ENCODE measurements around the gene OR5C1. TPM values are rescaled to one million over a fixed set of nuclear protein-coding genes. Genes with fewer than 3 reads are reported as not detected.
"Not testable (repeated sequence)": the region's sequence is repeated elsewhere in the genome, so short reads cannot be mapped to it uniquely, and the experiment has no call there.

OR5C1 gene
- total RNA-seq, 2 experiments from 2014 or later = not detected

DNA sequence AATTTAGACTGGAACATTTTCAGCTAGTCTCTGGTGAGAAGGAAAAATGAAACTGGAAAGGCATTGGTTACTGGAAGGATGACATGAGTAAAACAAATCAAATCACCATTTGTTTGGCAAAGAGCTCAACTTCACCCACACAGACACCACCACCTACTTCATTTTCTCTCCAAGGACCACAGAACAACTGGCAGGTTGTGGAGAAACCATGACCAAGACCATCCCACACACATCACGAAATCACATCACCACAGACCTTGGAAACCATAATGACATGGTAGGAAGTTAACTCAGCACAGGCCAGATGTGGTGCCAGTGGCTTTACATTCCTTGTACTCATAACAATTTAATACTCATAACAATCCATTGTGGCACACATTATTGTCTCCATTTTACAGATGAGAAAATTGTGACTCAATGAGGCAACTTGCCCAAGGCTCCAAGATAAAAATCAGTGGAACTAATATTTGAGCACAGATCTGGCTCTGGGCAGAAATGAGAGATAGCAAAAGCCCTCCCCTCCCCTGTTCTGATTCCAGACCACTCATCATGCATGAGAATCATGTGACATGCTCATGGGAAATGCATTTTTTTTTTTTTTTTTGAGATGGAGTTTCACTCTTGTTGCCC, 18.7 kb downstream of the OR5C1 start:
- Histone ChIP-seq H3K79me2 (ENCODE audit: insufficient read depth, low read depth, low read length) (no peaks in the 10 kb centered on the region), H2AFZ (ENCODE audit: low read length) (no peak overlapping the region), H3K36me3 (ENCODE audit: insufficient read depth, low read length) (no peaks in the 10 kb centered on the region), H3K9me3 (ENCODE audit: low read length) (no peaks in the 10 kb centered on the region), H3K4me1 (ENCODE audit: insufficient read depth, low read length, poor library complexity, severe bottlenecking) (no peaks in the 10 kb centered on the region), H3K4me3 (ENCODE audit: low read depth, low read length, poor library complexity, severe bottlenecking) (no peak overlapping the region), H3K9me2 (ENCODE audit: insufficient read depth, low read length) (no peaks in the 10 kb centered on the region), H4K20me1 (ENCODE audit: insufficient read depth, low read length) (no peaks in the 10 kb centered on the region), H3K27ac (ENCODE audit: low read depth, low read length, poor library complexity, severe bottlenecking) (no peak overlapping the region), H3K4me2 (ENCODE audit: low read length) (no peak overlapping the region)
- CTCF ChIA-PET (ENCODE audit: unreplicated experiment) = no interaction called here
- POLR2A ChIA-PET = no interaction called here
- no TSS peak for BruUV-seq (replicated peaks)
- no peak for DNase-seq (ENCODE audit: low spot score)
- intact Hi-C loops (cut with micrococcal nuclease; ENCODE audit: unreplicated experiment) = no loop called here
- no peak for TF ChIP-seq EZH2phosphoT487 (IDR thresholded peaks at IDR 0.05; ENCODE audit: borderline replicate concordance, low read depth, low read length)
- TF ChIP-seq, protein P1, sequence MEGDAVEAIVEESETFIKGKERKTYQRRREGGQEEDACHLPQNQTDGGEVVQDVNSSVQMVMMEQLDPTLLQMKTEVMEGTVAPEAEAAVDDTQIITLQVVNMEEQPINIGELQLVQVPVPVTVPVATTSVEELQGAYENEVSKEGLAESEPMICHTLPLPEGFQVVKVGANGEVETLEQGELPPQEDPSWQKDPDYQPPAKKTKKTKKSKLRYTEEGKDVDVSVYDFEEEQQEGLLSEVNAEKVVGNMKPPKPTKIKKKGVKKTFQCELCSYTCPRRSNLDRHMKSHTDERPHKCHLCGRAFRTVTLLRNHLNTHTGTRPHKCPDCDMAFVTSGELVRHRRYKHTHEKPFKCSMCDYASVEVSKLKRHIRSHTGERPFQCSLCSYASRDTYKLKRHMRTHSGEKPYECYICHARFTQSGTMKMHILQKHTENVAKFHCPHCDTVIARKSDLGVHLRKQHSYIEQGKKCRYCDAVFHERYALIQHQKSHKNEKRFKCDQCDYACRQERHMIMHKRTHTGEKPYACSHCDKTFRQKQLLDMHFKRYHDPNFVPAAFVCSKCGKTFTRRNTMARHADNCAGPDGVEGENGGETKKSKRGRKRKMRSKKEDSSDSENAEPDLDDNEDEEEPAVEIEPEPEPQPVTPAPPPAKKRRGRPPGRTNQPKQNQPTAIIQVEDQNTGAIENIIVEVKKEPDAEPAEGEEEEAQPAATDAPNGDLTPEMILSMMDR (conservative IDR thresholded peaks at IDR 0.05; ENCODE audit: low read length) = no peak

DNA sequence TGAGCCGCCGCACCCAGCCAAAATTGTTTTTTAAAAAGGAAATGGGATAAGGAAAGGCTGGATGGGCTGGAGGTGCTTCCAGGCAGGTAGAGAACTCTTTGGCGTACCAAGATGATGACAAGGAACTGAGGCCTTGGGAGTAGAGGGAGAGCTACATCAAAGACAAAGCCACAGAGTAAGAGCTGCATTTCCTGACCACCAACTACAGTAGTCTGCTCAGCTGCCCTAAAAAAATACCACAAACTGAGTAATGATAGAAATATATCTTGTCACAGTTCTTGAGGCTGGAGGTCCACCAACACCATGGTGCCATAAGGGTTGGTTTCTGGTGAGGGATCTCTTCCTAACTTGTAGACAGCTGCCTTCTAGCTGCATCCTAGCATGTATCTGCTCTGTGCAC, 19.4 kb downstream of the OR5C1 start:
- Histone ChIP-seq H3K27ac (ENCODE audit: low read depth, low read length, poor library complexity, severe bottlenecking) (no peak overlapping the region), H3K9me3 (ENCODE audit: low read length) (no peaks in the 10 kb centered on the region), H2AFZ (ENCODE audit: low read length) (no peak overlapping the region), H3K9me2 (ENCODE audit: insufficient read depth, low read length) (no peaks in the 10 kb centered on the region), H4K20me1 (ENCODE audit: insufficient read depth, low read length) (no peaks in the 10 kb centered on the region), H3K36me3 (ENCODE audit: insufficient read depth, low read length) (no peaks in the 10 kb centered on the region), H3K4me1 (ENCODE audit: insufficient read depth, low read length, poor library complexity, severe bottlenecking) (no peaks in the 10 kb centered on the region), H3K79me2 (ENCODE audit: insufficient read depth, low read depth, low read length) (no peaks in the 10 kb centered on the region), H3K4me2 (ENCODE audit: low read length) (no peak overlapping the region), H3K4me3 (ENCODE audit: low read depth, low read length, poor library complexity, severe bottlenecking) (no peak overlapping the region)
- ChIA-PET POLR2A (interaction anchor here (0.5 kb wide), 1 partner anchor 26 kb away, joined by 5 read pairs; no protein-coding TSS in a partner anchor), CTCF (ENCODE audit: unreplicated experiment) (no interaction called here)
- BruUV-seq (replicated peaks) = no TSS peak
- intact Hi-C loops (cut with micrococcal nuclease; ENCODE audit: unreplicated experiment) = no loop called here
- DNase-seq (ENCODE audit: low spot score) = no peak
- no peak for TF ChIP-seq EZH2phosphoT487 (IDR thresholded peaks at IDR 0.05; ENCODE audit: borderline replicate concordance, low read depth, low read length)
- TF ChIP-seq, protein P1 (conservative IDR thresholded peaks at IDR 0.05; ENCODE audit: low read length) = no peak

DNA sequence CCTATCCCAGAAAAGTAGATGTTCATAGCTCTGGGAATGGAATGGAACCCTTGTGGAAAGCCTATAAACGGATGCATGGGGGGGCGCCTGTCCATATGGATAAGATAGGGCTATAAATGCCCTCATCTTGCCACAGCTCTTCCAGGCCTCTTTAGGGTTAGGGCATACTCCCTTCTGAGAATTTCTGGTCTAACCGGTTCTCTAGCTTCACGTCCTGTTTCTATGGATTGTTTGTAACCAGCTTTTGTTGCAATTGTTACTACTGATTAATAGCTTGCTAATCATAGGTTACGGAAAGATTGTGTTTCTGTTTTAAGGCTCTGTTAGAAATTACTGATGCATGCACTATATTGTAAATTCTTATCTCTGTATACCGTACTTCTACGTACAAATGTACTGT, 20.5 kb downstream of the OR5C1 start:
- H3K9me3 ChIP-seq (ENCODE audit: low read length); BruUV-seq (replicated peaks); H4K20me1 ChIP-seq (ENCODE audit: insufficient read depth, low read length); H3K4me1 ChIP-seq (ENCODE audit: insufficient read depth, low read length, poor library complexity, severe bottlenecking); H3K36me3 ChIP-seq (ENCODE audit: insufficient read depth, low read length); H3K79me2 ChIP-seq (ENCODE audit: insufficient read depth, low read depth, low read length); H3K4me2 ChIP-seq (ENCODE audit: low read length); H3K4me3 ChIP-seq (ENCODE audit: low read depth, low read length, poor library complexity, severe bottlenecking); H3K9me2 ChIP-seq (ENCODE audit: insufficient read depth, low read length); H2AFZ ChIP-seq (ENCODE audit: low read length); intact Hi-C loops (cut with micrococcal nuclease; ENCODE audit: unreplicated experiment); H3K27ac ChIP-seq (ENCODE audit: low read depth, low read length, poor library complexity, severe bottlenecking); CTCF ChIA-PET (ENCODE audit: unreplicated experiment); DNase-seq (ENCODE audit: low spot score); POLR2A ChIA-PET: not testable (repeated sequence)
